SU-DHL-6 (cell line): ENCODE measurements around the gene GSN.

Experiments used
- H2AFZ ChIP-seq: fragments of 200-600 bp; sonication (generic); 2 replicates; pipeline ENCODE4 v1.6.1; 2014; ENCODE audit warnings: low read depth, mild to moderate bottlenecking, moderate library complexity, mixed read lengths, antibody characterized with exemption, low read length; ENCODE audit not compliant: severe bottlenecking
- H3F3A ChIP-seq: fragments of 200-600 bp; shearing (Covaris generic); 2 replicates; pipeline ENCODE4 v1.6.0; 2016; ENCODE audit warnings: antibody characterized with exemption, mild to moderate bottlenecking; ENCODE audit not compliant: insufficient read depth
- H3K27ac ChIP-seq: fragments of 200-600 bp; sonication (generic); 2 replicates; pipeline ENCODE4 v1.5.1; 2016; ENCODE audit warnings: low read depth, mild to moderate bottlenecking, low read length, moderate library complexity, mixed read lengths
- H3K27me3 ChIP-seq: fragments of 200-600 bp; sonication (generic), shearing (Covaris generic); 2 replicates; pipeline ENCODE4 v1.6.0; 2014; ENCODE audit warnings: mild to moderate bottlenecking, low read length
- H3K36me3 ChIP-seq: fragments of 200-600 bp; sonication (generic); 2 replicates; pipeline ENCODE4 v1.6.1; 2014; ENCODE audit warnings: mild to moderate bottlenecking, low read length, mixed read lengths
- H3K4me2 ChIP-seq: fragments of 300-600, 200-600 bp; shearing (Covaris generic), sonication (generic); 2 replicates; pipeline ENCODE4 v1.6.0; 2014; ENCODE audit warnings: low read length, low read depth, mild to moderate bottlenecking; ENCODE audit not compliant: poor library complexity, severe bottlenecking
- H3K4me3 ChIP-seq: fragments of 200-600 bp; sonication (generic); 2 replicates; pipeline ENCODE4 v1.5.1; 2014; ENCODE audit warnings: antibody characterized with exemption, low read length, mild to moderate bottlenecking, mixed read lengths; ENCODE audit not compliant: insufficient read depth, poor library complexity, severe bottlenecking
- H3K79me2 ChIP-seq: fragments of 200-600 bp; sonication (generic); 2 replicates; pipeline ENCODE4 v1.6.1; 2014; ENCODE audit warnings: mild to moderate bottlenecking, low read length, moderate library complexity; ENCODE audit not compliant: insufficient read depth
- H3K9ac ChIP-seq: fragments of 200-600 bp; sonication (generic); 2 replicates; pipeline ENCODE4 v1.7.0; 2014; ENCODE audit warnings: mild to moderate bottlenecking, low read length
- H3K9me2 ChIP-seq: fragments of 200-600 bp; sonication (generic); replicated peaks from 2 replicates; pipeline ENCODE4 v1.6.1; 2014; ENCODE audit warnings: low read length; ENCODE audit not compliant: insufficient read depth
- H3K9me3 ChIP-seq: fragments of 200-600 bp; sonication (generic); 2 replicates; pipeline ENCODE4 v1.6.1; 2014; ENCODE audit warnings: low read length, mixed read lengths; ENCODE audit not compliant: insufficient read depth
- H4K20me1 ChIP-seq: fragments of 200-600 bp; sonication (generic); 2 replicates; pipeline ENCODE4 v1.6.1; 2014; ENCODE audit warnings: low read depth, mild to moderate bottlenecking, antibody characterized with exemption, low read length, moderate library complexity, mixed read lengths
- CTCF ChIP-seq: fragments of 200-600 bp; sonication (generic); IDR thresholded peaks from one replicate; pipeline ENCODE4 v1.5.1; 2017; ENCODE audit warnings: antibody characterized with exemption, mild to moderate bottlenecking, low read length, moderate library complexity; ENCODE audit not compliant: insufficient read depth, poor library complexity, severe bottlenecking
- EZH2phosphoT487 ChIP-seq: fragments of 200-600 bp; sonication (generic), shearing (Covaris generic); conservative IDR thresholded peaks from 2 replicates; pipeline ENCODE4 v1.6.1; 2018; ENCODE audit warnings: mild to moderate bottlenecking, antibody characterized with exemption, low read length, moderate library complexity, mixed read lengths

Gene GSN

GRCh38 chr9:121307976-121308375 is 40.0 kb downstream of the GSN start:
- Histone ChIP-seq H3K9me2 (no peaks in the 10 kb centered on the region), H3K4me3 (no peak overlapping the region), H3K36me3 (no peaks in the 10 kb centered on the region), H3K9ac (no peak overlapping the region), H4K20me1 (no peaks in the 10 kb centered on the region), H3K79me2 (no peaks in the 10 kb centered on the region), H3F3A (no peaks in the 10 kb centered on the region), H3K4me2 (no peak overlapping the region), H2AFZ (no peak overlapping the region), H3K27ac (no peak overlapping the region), H3K9me3 (no peaks in the 10 kb centered on the region), H3K27me3 (no peaks in the 10 kb centered on the region)
- TF ChIP-seq EZH2phosphoT487 (no peak), CTCF (no peak)

GRCh38 chr9:121308765-121309164 is 40.8 kb downstream of the GSN start:
- Histone ChIP-seq H3F3A (no peaks in the 10 kb centered on the region), H4K20me1 (no peaks in the 10 kb centered on the region), H3K9me3 (no peaks in the 10 kb centered on the region), H3K27me3 (no peaks in the 10 kb centered on the region), H3K9me2 (no peaks in the 10 kb centered on the region), H3K79me2 (no peaks in the 10 kb centered on the region), H3K27ac (no peak overlapping the region), H3K4me2 (no peak overlapping the region), H3K36me3 (no peaks in the 10 kb centered on the region), H2AFZ (no peak overlapping the region), H3K9ac (no peak overlapping the region), H3K4me3 (no peak overlapping the region)
- TF ChIP-seq CTCF: no peak

- Histone ChIP-seq H3K9me2 (no peaks in the 10 kb centered on the region), H3K27ac (no peak overlapping the region), H3K4me2 (no peak overlapping the region), H3F3A (no peaks in the 10 kb centered on the region), H4K20me1 (no peaks in the 10 kb centered on the region), H3K9ac (no peak overlapping the region), H3K9me3 (no peaks in the 10 kb centered on the region), H2AFZ (no peak overlapping the region), H3K36me3 (no peaks in the 10 kb centered on the region), H3K4me3 (no peak overlapping the region), H3K27me3 (no peaks in the 10 kb centered on the region), H3K79me2 (no peaks in the 10 kb centered on the region)
- TF ChIP-seq EZH2phosphoT487 (no peak), CTCF (no peak)
Measured at GRCh38 chr9:121309171-121309570, 41.2 kb downstream of the GSN start.
